K562 (cell line): ENCODE data around the gene SYNJ2. TPM values are rescaled to one million over a fixed set of nuclear protein-coding genes. Genes with fewer than 3 reads are reported as not detected.

Experiments
- ARHGAP35 ChIP-seq: fragments of 450-650 bp; IDR thresholded peaks from 2 replicates; pipeline ENCODE4 v1.6.1; 2018; ENCODE audit not compliant: partially characterized antibody
- BRD9 ChIP-seq: fragments of 450-650 bp; IDR thresholded peaks from 2 replicates; pipeline ENCODE4 v1.6.1; 2018; ENCODE audit warnings: low read depth; ENCODE audit not compliant: partially characterized antibody
- E2F1 ChIP-seq: sonication (generic); formaldehyde crosslinking; IDR thresholded peaks from 2 replicates; pipeline ENCODE4 v1.8.1; 2023; ENCODE audit warnings: mild to moderate bottlenecking, missing genetic modification reagents, moderate library complexity
- FOXO4 ChIP-seq: fragments of 450-650 bp; formaldehyde crosslinking; IDR thresholded peaks from 2 replicates; pipeline ENCODE4 v1.4.0; 2020; ENCODE audit warnings: mild to moderate bottlenecking, moderate library complexity
- HNRNPUL1 ChIP-seq: fragments of 200-400 bp; formaldehyde crosslinking; IDR thresholded peaks from 2 replicates; pipeline ENCODE4 v1.6.1; 2017; ENCODE audit warnings: low read length
- MIER1 ChIP-seq: fragments of 450-650 bp; IDR thresholded peaks from 2 replicates; pipeline ENCODE4 v1.6.1; 2016; ENCODE audit warnings: antibody characterized with exemption, mild to moderate bottlenecking, low read depth
- TCF7L2 ChIP-seq: fragments of 150-350 bp; IDR thresholded peaks from 2 replicates; pipeline ENCODE4 v1.6.1; 2016; ENCODE audit warnings: low read depth, mild to moderate bottlenecking, low read length, moderate library complexity
- TFAM ChIP-seq: fragments of 250-450 bp; sonication (Bioruptor Pico); conservative IDR thresholded peaks from 2 replicates; pipeline ENCODE4 v1.5.0; 2021; ENCODE audit warnings: mild to moderate bottlenecking, moderate library complexity
- TSC22D4 ChIP-seq: fragments of 450-650 bp; IDR thresholded peaks from 2 replicates; pipeline ENCODE4 v1.6.1; 2016; ENCODE audit warnings: missing genetic modification characterization, missing biosample characterization, control low read depth
- ZKSCAN3 ChIP-seq: fragments of 250-450 bp; sonication (Bioruptor Pico); IDR thresholded peaks from 2 replicates; pipeline ENCODE4 v1.4.0; 2020
- ZNF76 ChIP-seq: fragments of 250-450 bp; sonication (Bioruptor Pico); IDR thresholded peaks from 2 replicates; pipeline ENCODE4 v1.4.0; 2020; ENCODE audit warnings: mild to moderate bottlenecking, moderate library complexity, borderline replicate concordance
- polyA plus RNA-seq, 8 experiments: library from polyadenylated mRNA; depleted of rRNA in 4 of 8; stranded (reverse) in 5 of 8; unstranded in 3 of 8; fragments of >200 nt; fragmentation: Nextera tagmentation in 2 of 8; fragmentation: Illumina TruSeq in 1 of 8; extraction: Ambion mirVana in 2 of 8; extraction: Trizol in 1 of 8; gene quantifications; 2 replicates each; pipeline versions ENCODE4 v1.2.1 to v1.2.3, GENCODE V29; 2011 to 2014; ENCODE audit warnings: inconsistent platforms in 1 of 8, missing spikeins in 1 of 8
- total RNA-seq, 7 experiments: library from RNA; depleted of rRNA in 6 of 7; stranded (reverse); fragments of >200 nt in 6 of 7; fragmentation: Illumina TruSeq in 2 of 7; extraction: Trizol in 2 of 7; gene quantifications; 2 replicates each; pipeline versions ENCODE4 v1.2.1 to v1.2.3, GENCODE V29; 2011 to 2021; ENCODE audit warnings: low replicate concordance in 1 of 7
- TF ChIP-seq, protein P1 (sequence below), 2 experiments: fragments of 450-650 bp; formaldehyde crosslinking in 1 of 2; IDR thresholded peaks; 2 replicates each; pipeline versions ENCODE4 v1.4.0 to v1.6.1; 2014 to 2020; ENCODE audit warnings: mild to moderate bottlenecking in 2 of 2, borderline replicate concordance in 1 of 2, low read depth in 1 of 2
- TF ChIP-seq, protein P2 (sequence below): sonication (generic); formaldehyde crosslinking; IDR thresholded peaks from 2 replicates; pipeline ENCODE4 v1.5.0; 2020; ENCODE audit warnings: missing genetic modification reagents
- TF ChIP-seq, protein P3 (sequence below): sonication (generic); formaldehyde crosslinking; IDR thresholded peaks from 2 replicates; pipeline ENCODE4 v1.8.1; 2022; ENCODE audit warnings: missing genetic modification reagents

The SYNJ2 gene
- total and polyA plus RNA-seq, 9 of the 15 experiments (the other 6 are each of a cell fraction or from before 2014, with no cell fraction given), result 3.0 to 27.7 (median 17.8) TPM

- no peak for TF ChIP-seq HNRNPUL1
- TF ChIP-seq, protein P1, sequence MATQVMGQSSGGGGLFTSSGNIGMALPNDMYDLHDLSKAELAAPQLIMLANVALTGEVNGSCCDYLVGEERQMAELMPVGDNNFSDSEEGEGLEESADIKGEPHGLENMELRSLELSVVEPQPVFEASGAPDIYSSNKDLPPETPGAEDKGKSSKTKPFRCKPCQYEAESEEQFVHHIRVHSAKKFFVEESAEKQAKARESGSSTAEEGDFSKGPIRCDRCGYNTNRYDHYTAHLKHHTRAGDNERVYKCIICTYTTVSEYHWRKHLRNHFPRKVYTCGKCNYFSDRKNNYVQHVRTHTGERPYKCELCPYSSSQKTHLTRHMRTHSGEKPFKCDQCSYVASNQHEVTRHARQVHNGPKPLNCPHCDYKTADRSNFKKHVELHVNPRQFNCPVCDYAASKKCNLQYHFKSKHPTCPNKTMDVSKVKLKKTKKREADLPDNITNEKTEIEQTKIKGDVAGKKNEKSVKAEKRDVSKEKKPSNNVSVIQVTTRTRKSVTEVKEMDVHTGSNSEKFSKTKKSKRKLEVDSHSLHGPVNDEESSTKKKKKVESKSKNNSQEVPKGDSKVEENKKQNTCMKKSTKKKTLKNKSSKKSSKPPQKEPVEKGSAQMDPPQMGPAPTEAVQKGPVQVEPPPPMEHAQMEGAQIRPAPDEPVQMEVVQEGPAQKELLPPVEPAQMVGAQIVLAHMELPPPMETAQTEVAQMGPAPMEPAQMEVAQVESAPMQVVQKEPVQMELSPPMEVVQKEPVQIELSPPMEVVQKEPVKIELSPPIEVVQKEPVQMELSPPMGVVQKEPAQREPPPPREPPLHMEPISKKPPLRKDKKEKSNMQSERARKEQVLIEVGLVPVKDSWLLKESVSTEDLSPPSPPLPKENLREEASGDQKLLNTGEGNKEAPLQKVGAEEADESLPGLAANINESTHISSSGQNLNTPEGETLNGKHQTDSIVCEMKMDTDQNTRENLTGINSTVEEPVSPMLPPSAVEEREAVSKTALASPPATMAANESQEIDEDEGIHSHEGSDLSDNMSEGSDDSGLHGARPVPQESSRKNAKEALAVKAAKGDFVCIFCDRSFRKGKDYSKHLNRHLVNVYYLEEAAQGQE (IDR thresholded peaks at IDR 0.05; ENCODE audit: borderline replicate concordance), result no peak
- TF ChIP-seq, protein P1 (CRISPR knock-in tag; IDR thresholded peaks at IDR 0.05; ENCODE audit: low read depth), result no peak
- TF ChIP-seq E2F1, result 0 out of 2 replicates have a peak, but pooled peaks have one; percentile 3
- TF ChIP-seq ZKSCAN3 (CRISPR knock-in tag), result no peak; the same call in 1 of the 2 replicates
- no peak for TF ChIP-seq BRD9
- TF ChIP-seq, protein P2, sequence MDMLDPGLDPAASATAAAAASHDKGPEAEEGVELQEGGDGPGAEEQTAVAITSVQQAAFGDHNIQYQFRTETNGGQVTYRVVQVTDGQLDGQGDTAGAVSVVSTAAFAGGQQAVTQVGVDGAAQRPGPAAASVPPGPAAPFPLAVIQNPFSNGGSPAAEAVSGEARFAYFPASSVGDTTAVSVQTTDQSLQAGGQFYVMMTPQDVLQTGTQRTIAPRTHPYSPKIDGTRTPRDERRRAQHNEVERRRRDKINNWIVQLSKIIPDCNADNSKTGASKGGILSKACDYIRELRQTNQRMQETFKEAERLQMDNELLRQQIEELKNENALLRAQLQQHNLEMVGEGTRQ (CRISPR knock-in tag), result no peak
- TF ChIP-seq ZNF76, result no peak
- TF ChIP-seq, protein P3, sequence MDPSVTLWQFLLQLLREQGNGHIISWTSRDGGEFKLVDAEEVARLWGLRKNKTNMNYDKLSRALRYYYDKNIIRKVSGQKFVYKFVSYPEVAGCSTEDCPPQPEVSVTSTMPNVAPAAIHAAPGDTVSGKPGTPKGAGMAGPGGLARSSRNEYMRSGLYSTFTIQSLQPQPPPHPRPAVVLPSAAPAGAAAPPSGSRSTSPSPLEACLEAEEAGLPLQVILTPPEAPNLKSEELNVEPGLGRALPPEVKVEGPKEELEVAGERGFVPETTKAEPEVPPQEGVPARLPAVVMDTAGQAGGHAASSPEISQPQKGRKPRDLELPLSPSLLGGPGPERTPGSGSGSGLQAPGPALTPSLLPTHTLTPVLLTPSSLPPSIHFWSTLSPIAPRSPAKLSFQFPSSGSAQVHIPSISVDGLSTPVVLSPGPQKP, result no peak
- TF ChIP-seq TFAM (CRISPR knock-in tag), result no peak
- no peak for TF ChIP-seq TCF7L2
- no peak for TF ChIP-seq MIER1
- no peak for TF ChIP-seq TSC22D4 (tag)
- no peak for TF ChIP-seq FOXO4 (CRISPR knock-in tag)
- no peak for TF ChIP-seq ARHGAP35
Measured at GRCh38 chr6:157980288-157981131, 1.2 kb upstream of the SYNJ2 start (continued).
